Pancreas (tissue), 10 donors: ENCODE measurements around the gene PAX6. TPM values are rescaled to one million over a fixed set of nuclear protein-coding genes. Genes with fewer than 3 reads are reported as not detected.

Experiments
- ATAC-seq, 4 donors: fragments of 200-7000 bp; cut with Tn5 transposase; one replicate each; pipeline versions ENCODE4 v1.8.0 to v1.9.1; 2020; ENCODE audit warnings: mild to moderate bottlenecking in 4 of 4, moderate library complexity in 4 of 4
- DNase-seq, 6 donors: peaks; one replicate each; pipeline ENCODE4 v3.0.0-alpha.2; 2020
- FAIRE-seq: peaks from 2 replicates; lab custom pipeline; 2012; peaks lifted over from hg19 to GRCh38; lab: Jason Lieb, UNC
- H3K27ac ChIP-seq, 4 donors: fragments of 200-600 bp; sonication (generic); 1 replicate in 3 of 4; 2 replicates in 1 of 4; pipeline versions ENCODE4 v1.5.0 to v1.8.0; 2020
- H3K27me3 ChIP-seq, 4 donors: fragments of 200-600 bp; one replicate each; pipeline ENCODE4 v1.8.0; 2021
- H3K36me3 ChIP-seq, 3 donors: fragments of 200-600 bp; sonication (generic) in 1 of 3; one replicate each; pipeline versions ENCODE4 v1.5.0 to v1.8.0; 2020 to 2021
- H3K4me1 ChIP-seq, 3 donors: fragments of 200-600 bp; one replicate each; pipeline ENCODE4 v1.8.0; 2021
- H3K4me3 ChIP-seq, 4 donors: fragments of 200-600 bp; sonication (generic) in 2 of 4; one replicate each; pipeline versions ENCODE4 v1.5.0 to v1.8.0; 2020 to 2021
- H3K9me3 ChIP-seq, 4 donors: fragments of 200-600 bp; one replicate each; pipeline ENCODE4 v1.8.0; 2021
- CTCF ChIP-seq, 4 donors: fragments of 200-600 bp; sonication (generic) in 3 of 4; IDR thresholded peaks; one replicate each; pipeline versions ENCODE4 v1.5.0 to v1.8.0; 2021; ENCODE audit warnings: antibody characterized with exemption in 4 of 4
- WGBS, 2 donors: extraction: QIAGEN DNeasy Blood & Tissue Kit; methylation state at CpG; one replicate each; pipeline ENCODE4 v1.1.7; 2013; 5-methylcytosine and 5-hydroxymethylcytosine counted together
- intact Hi-C, 3 donors: fragments of 100-400 bp; cut with DNase I; formaldehyde crosslinking; loops; one replicate each; pipeline versions ENCODE4 v1.11.1 to v1.14.2; 2022
- polyA plus RNA-seq, 2 donors: library from polyadenylated mRNA; stranded (reverse); fragments of 200-250 nt; gene quantifications; one replicate each; pipeline ENCODE4 v1.2.3, GENCODE V29; 2013
- total RNA-seq, 6 donors: library from RNA; stranded (reverse); fragmentation: NEBNext Ultra II Directional in 4 of 6; extraction: Animal tissue kit (Norgen Biotek cat#: 25700) in 4 of 6; gene quantifications; one replicate each; pipeline versions ENCODE4 v1.2.1 to v1.2.4, GENCODE V29; 2021 to 2023
- donor health status: healthy with polysubstance abuse.
- donor health status: DM: no; HTN: no; CAD: no; lungs with moderate emphysema.
- donor health status: DM: no; HTN: no; CAD: no.
- donor health status: control.
- donor health status: control.
- donor health status: Bipolar disorder and iron deficiency.
- donor health status: DM: yes; HTN: yes; CAD: no.
- donor health status: DM: no; HTN: no; CAD: no.
- donor health status: DM: no; HTN: no; CAD: no.
- donor health status: DM: yes; HTN: yes; CAD: no.

PAX6 gene
- total RNA-seq: 10 to 100 TPM in 2 of 6 donors, 1 to 10 TPM in 4; 2.0 to 16.6 (median 6.2) TPM
- polyA plus RNA-seq: 10 to 100 TPM; 15.9 to 75.0 TPM

- WGBS, 2 donors: 6 to 8% methylated on average over 48 to 49 of the region's 49 CpGs
- DNase-seq: peak in 4 of 6 donors; percentile 27 to 71 (median 56)
- H3K36me3 ChIP-seq: no peaks in the 10 kb centered on the region
- peak within 1 kb of the TSS; percentile 23 to 59 (median 32) for H3K4me3 ChIP-seq
- peaks cover 9 to 27% (median 12%) of the 10 kb centered on the region in 3 donors for H3K4me1 ChIP-seq
- peak within 1 kb of the TSS in 1 of 4 donors; percentile 24 for H3K27ac ChIP-seq
- peaks cover 13 to 72% (median 32%) of the 10 kb centered on the region in 4 donors for H3K27me3 ChIP-seq
- FAIRE-seq: no peak
- peak; percentile 35 to 72 (median 53) for ATAC-seq
- intact Hi-C loops: no loop called here
- H3K9me3 ChIP-seq: no peaks in the 10 kb centered on the region
- TF ChIP-seq CTCF (IDR thresholded peaks at IDR 0.05): no peak
Observed at GRCh38 chr11:31810779-31811647, at the start of gene PAX6. TSS of gene PAX6 (minus strand) at chr11:31811322. CDS start at chr11:31806411, 4,911 bp downstream.

- TF ChIP-seq CTCF (IDR thresholded peaks at IDR 0.05): no peak
- intact Hi-C loops: no loop called here
- H3K4me1 ChIP-seq: no peaks in the 10 kb centered on the region
- no peak overlapping the region for H3K27ac ChIP-seq
- no peak overlapping the region for H3K4me3 ChIP-seq
- DNase-seq: no peak
- no peaks in the 10 kb centered on the region for H3K27me3 ChIP-seq
- H3K9me3 ChIP-seq: no peaks in the 10 kb centered on the region
- no peak for FAIRE-seq
- no peak for ATAC-seq
- H3K36me3 ChIP-seq: no peaks in the 10 kb centered on the region
Observed at GRCh38 chr11:31860391-31860790, 49.3 kb upstream of the PAX6 start.

GRCh38 chr11:31856248-31856647 lies 45.1 kb upstream of the PAX6 start:
- DNase-seq (no peak), ATAC-seq (no peak), FAIRE-seq (no peak)
- intact Hi-C loops: no loop called here
- Histone ChIP-seq H3K4me3 (no peak overlapping the region), H3K4me1 (no peaks in the 10 kb centered on the region), H3K27ac (no peak overlapping the region), H3K27me3 (no peaks in the 10 kb centered on the region), H3K9me3 (no peaks in the 10 kb centered on the region), H3K36me3 (no peaks in the 10 kb centered on the region)
- no peak for TF ChIP-seq CTCF (IDR thresholded peaks at IDR 0.05)

- no peak for TF ChIP-seq CTCF (IDR thresholded peaks at IDR 0.05)
- no peak for FAIRE-seq
Observed at GRCh38 chr11:31855466-31855865, 44.3 kb upstream of the PAX6 start.

GRCh38 chr11:31850365-31850764 lies 39.2 kb upstream of the PAX6 start:
- no peaks in the 10 kb centered on the region for H3K4me1 ChIP-seq
- H3K27ac ChIP-seq: no peak overlapping the region
- ATAC-seq (no peak), FAIRE-seq (no peak), DNase-seq (no peak)
- H3K9me3 ChIP-seq: no peaks in the 10 kb centered on the region
- H3K4me3 ChIP-seq: no peak overlapping the region
- no peaks in the 10 kb centered on the region for H3K36me3 ChIP-seq
- no peak for TF ChIP-seq CTCF (IDR thresholded peaks at IDR 0.05)
- intact Hi-C loops: no loop called here
- WGBS, 2 donors: 84 to 86% methylated on average over 4 of the region's 4 CpGs
- no peaks in the 10 kb centered on the region for H3K27me3 ChIP-seq

More at GRCh38 chr11:31855466-31855865, 44.3 kb upstream of the PAX6 start:
- no peak for ATAC-seq
- no peaks in the 10 kb centered on the region for H3K9me3 ChIP-seq
- H3K27ac ChIP-seq: no peak overlapping the region
- no peaks in the 10 kb centered on the region for H3K36me3 ChIP-seq
- DNase-seq: no peak
- no peak overlapping the region for H3K4me3 ChIP-seq
- no peaks in the 10 kb centered on the region for H3K4me1 ChIP-seq
- no peaks in the 10 kb centered on the region for H3K27me3 ChIP-seq
- 98 to 100% methylated on average over 1 of the region's 1 CpG for WGBS, 2 donors
- intact Hi-C loops: no loop called here
